ENCODE measurements around the gene ARHGAP12.

The ARHGAP12 gene

DNA sequence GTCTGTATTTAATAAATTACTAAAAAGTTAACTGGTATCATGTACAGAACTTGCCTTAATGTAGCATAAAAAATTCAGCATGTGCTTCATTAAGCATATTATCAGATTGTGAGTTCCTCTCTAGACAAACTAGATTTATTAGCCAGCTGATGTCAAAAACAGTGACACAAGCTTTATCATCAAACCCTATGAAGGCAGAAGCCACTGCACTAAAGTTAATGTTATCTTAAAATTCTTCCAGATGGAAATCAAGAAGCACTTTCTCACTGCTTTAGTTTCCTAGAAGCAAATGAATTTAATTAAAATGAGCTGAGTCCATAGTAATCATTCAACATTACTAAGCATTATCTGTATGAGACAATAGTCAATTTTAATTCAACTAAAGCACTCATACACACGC, 96.4 kb downstream of the ARHGAP12 start:
- FAIRE-seq (no peak), DNase-seq (ENCODE audit: insufficient read length, low spot score) (no peak)

DNA sequence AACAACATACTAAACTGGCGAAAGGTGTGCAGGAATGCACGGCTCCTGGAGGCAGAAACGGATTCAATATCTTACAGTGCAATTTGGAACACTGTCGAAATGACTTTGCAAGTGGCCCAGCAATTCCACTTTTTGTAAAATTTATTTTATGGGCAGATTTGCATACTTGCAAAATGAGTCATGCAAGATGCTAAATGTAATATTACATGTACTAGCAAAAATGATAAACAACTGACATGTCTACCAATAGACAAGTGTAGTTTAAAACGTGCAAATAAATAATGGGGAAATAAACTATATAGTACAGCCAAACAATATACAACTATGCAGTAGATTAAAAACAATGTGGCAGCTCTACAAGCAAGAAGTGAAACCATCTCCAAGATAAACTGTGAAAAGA, 97.7 kb downstream of the ARHGAP12 start:
- DNase-seq (ENCODE audit: insufficient read length, low spot score) (no peak), FAIRE-seq (peak; percentile 31)

DNA sequence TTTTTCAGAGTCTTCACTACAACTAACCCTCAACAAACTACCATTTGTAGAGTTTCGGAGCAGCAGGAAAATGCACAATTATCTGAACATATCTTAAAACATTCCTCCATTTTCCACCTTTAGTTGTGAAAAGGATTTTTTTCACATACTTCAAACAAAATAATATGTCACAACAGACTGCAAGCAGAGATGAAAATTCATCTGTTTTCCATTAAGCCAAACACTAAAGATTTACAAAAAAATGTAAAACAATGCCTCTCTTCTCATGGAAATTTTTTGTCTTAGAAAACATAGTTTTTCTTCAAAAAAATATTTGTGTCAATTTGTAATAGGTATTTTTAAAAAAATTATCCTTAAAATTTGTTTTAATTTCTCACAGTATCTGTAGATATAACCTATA, 98.9 kb downstream of the ARHGAP12 start:
- FAIRE-seq = no peak
- DNase-seq (ENCODE audit: insufficient read length, low spot score) = no peak

DNA sequence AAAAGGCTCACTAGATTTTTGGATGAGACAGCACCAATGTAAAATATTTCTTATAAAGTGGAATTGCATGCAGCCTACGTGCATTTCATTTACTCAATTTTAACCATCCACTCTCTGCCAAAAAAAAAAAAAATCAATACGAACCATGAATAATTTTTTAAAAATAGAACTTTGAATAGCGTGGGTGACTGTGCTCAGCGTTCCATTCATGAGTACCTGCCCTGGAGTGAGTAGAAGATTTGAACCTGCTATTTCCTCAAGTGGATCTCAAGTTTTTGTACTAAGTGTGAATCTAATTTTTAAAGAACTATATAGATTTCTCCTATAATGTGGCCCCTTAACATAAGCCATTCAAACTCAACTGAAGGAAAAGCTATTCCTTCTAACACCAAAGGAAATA, 105.3 kb downstream of the ARHGAP12 start:
- DNase-seq (ENCODE audit: insufficient read length, low spot score) (no peak), FAIRE-seq (no peak)

DNA sequence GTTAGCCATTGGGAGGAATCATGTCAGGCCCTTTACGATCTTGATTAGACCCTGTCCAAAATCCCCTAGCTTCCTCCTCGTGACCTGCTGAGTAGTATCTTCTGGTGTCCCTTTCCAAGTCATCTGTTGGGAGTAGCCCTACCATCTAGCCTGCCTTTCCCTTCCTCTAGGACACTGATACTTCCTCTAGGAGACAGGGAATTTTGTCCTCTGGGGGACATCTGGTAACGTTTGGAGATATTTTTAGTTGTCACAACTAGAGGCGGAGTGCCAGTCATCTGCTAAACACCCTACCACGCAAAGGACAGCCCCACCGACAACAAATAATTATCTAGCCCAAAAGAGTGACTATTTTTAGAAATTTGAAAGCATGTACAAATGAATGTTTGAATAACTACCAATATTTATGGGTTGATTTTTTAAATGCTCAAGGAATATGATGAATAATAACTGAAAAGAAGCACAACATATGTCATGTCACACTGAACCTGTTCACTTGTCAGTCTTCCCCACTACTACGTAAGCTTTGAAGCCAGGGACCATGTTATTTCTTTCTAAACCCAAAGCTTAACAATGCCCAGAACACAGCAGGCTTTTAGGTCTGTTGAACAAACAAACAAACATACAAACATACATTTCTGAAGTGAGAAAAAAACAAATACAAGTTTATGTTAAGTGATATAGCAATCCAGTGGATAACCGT, 105.9 kb downstream of the ARHGAP12 start:
- DNase-seq (ENCODE audit: insufficient read length, low spot score) (no peak), FAIRE-seq (peak; percentile 14)

DNA sequence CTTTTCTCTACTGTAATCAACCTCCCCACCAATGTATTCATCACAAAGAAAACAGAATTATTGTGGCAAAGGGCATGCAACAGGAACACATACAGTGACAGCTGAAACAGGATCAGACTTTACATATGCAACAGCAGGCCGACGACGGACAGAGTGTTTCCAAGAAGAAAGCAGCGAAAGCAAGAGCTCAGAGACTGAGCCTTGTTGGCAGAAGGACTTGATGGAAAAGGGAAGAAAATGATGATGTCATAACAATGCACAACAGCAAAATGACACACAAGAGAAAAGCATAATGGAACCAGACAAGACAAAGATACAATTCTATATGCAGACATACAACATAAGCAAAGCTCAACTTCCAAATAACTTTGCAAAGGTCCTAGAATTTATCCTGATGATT, 106.5 kb downstream of the ARHGAP12 start:
- DNase-seq (ENCODE audit: insufficient read length, low spot score) (no peak), FAIRE-seq (no peak)

DNA sequence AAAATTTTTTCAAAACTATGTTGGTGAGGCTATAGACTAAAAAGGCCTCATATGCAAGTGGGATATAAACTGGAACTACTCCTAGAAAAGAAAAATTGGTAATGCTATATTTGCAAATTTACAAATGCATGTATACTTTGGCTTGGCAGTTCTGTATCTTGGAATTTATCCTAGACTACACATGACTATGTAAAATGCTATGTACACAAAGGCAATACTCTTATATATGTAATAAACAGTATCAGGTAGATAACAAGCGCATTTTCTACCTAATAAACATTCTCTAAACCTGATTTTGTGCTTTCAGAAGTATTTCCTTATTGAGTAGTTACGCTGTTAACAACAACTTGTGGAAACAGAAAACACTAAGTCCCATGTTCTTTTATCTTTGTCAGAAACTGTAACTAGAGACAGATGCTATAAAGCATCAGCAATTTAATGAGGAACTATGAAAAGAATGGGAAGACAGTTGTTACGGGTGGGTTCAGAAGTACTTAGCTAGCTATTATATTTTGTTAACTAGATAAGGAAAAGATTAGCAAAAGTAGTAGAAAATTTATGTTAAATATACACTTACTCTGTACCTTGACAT, 107.8 kb downstream of the ARHGAP12 start:
- no peak for FAIRE-seq
- DNase-seq (ENCODE audit: insufficient read length, low spot score) = no peak

DNA sequence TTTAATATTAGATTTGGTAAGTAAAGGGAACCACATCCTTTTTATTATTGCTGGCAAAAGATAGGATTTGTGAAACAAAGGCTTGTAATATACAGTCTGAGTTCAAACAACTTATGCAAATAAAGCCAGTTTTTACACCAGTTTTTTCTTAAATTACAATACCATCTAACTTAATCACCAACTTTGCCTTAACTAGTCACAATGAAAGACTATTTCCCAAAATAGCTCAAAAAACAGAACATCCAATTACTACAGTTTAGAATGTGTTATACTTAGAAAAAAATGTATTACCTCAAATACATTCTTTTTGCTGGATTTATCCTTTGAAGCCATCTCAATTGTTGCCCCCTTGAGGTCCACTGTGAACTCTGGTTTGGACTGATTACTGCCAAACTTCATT, 108.5 kb downstream of the ARHGAP12 start:
- no peak for DNase-seq (ENCODE audit: insufficient read length, low spot score)
- no peak for FAIRE-seq

DNA sequence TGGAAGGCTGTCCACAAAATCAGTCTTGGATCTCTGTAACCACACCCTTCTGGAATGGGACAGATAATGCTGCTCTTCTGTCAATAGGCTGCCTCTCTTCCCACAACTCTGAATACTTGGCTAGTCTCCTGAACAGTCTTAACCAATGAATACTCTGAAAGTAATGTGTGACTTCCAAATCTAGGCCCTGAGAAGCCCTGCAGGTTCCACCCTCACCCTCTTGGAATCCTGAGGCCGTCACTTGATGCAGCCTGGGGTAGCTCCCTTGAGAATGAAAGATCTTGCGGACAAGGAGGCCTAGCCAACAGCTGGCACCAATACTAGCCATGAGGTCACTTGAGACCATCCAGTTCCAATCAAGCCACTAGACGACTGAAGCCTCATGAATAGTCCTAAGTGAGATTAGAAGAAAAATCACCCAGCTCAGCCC, 109.2 kb downstream of the ARHGAP12 start:
- DNase-seq (ENCODE audit: insufficient read length, low spot score) (no peak), FAIRE-seq (no peak)

DNA sequence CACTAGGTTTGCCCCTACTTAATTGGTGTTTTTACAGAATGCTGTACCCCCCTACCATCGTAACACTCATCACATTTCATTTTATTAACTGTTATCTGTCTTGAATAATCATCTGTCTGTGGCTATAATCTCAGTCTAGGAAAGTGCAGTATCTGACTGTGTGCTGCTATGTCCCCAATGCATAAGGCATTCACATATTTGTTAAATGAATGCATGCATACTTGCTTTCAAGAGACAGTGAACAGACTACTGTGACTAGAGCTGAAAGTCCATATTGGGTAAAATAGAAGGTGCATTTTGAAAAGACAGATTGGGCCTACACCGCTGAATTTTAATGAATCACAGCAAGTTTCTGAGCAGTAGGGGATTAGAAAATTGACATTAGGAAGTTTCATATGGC, 112.3 kb downstream of the ARHGAP12 start:
- FAIRE-seq (no peak), DNase-seq (ENCODE audit: insufficient read length, low spot score) (no peak)

DNA sequence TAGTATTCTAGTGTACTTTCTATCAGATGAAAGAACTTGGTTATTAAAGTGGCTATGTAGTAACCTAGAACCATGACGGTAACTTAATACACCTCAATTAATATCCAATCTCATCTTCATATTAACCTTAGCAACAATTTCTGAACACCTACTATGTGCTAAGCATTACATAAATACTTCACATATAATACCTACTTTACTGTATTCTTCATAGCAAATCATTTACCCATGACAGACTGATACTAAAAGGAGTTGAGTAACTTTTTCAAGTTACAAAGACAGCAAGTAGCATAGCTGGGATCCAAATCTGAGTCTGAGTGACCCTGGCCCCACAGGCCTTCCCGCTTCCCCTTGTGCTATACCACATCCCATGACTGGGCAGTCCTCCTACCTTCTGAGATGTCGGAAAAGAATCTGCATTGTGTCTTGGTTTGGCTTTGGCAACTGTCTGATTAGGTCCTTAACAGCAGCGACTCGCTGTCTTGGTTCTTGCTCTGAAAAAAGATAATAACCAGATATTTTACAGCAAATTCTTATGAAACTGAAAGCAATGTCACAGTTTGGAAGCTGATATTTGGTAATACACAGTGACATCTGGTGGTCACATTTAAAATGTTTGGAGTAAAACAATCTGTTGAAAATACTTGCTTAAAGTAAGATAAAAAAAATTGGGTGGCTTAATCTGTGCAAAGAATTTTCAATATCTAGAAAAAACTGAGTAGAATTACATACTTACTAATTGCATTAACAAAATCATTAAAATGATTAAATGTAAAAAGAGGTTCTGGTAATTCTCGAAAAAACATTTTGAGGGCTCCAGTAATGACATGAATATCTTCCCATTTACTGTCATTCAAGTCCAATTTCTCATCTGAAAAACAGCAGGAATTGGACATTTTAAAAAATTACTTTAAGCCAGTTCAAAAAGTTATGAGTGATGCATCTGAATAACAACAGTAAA, 120.1 kb downstream of the ARHGAP12 start:
- DNase-seq (ENCODE audit: insufficient read length, low spot score) = peak; percentile 9
- peak; percentile 90 for FAIRE-seq

DNA sequence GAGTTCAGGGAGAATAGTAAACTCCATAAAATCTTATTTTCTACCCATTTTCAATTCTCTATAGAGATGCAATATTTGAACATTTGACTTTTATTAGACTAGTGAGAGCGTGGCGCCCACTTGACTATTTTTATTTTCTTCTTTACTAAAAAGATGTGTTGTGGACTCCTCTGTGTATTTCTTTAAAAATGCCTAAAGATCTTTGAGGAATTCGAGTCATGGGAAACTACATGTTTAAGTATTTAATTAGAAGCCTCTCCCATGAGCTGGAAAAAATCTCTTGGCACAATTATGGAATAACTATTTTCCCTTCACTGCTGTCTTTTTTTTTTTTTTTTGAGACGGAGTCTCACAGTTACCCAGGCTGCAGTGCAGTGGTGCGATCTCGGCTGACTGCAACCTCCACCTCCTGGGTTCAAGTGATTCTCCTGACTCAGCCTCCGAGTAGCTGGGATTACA, 124.2 kb downstream of the ARHGAP12 start:
- DNase-seq (ENCODE audit: insufficient read length, low spot score) (no peak), FAIRE-seq (no peak)

DNA sequence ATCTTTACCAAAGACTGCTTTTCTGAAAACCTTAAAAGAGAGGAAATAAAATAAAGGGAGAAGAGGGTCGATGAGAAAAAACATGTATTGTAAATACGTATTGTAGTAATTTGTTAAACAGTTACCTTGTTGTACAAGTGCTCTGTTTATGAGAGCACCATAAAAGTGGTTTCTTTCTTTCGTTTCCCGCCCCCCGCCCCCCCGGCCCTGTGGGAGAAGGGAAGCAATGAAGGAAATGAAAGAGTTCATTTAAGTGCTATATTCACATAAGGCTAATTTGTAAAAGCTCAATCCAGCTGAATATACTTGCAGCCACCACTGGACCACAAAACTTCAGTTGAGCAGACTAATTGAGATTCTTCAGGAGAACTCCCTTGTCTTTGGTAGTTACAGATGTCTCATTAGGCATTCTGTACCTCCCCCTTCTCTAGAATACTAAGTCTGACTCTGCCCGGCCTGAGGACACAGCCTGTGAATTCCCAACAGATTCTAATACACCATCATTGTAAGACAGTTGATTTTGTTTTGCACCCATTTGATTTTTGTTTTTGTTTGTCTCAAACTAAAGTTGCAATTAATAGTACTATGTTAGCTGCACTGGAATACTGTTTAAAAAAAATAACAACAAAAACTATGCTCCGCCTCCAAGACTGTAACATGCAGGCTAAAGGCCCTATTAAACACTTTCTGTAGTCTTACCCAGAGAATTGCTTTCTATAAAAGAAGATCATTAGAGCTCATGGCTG, 124.9 kb downstream of the ARHGAP12 start:
- DNase-seq (ENCODE audit: insufficient read length, low spot score) = no peak
- no peak for FAIRE-seq

DNA sequence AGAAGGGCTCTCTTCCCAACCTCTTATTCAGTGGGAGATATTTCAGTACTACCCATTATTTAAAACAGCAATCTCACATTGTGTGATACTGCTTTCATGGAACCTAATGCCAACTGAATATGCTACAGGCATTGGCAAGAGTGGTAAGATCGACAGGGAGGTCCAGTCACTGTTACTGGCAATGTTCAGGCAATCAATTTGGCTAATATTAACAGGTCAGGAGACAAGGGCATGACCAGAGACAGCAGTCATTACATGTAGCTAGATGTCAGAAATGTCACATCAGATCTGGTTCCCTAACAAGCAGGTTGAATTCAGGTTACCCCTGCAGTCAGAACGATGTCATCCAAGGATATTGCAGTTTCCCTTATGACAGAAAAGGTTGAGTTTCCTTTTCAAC, 129.4 kb downstream of the ARHGAP12 start:
- FAIRE-seq = no peak
- no peak for DNase-seq (ENCODE audit: insufficient read length, low spot score)

DNA sequence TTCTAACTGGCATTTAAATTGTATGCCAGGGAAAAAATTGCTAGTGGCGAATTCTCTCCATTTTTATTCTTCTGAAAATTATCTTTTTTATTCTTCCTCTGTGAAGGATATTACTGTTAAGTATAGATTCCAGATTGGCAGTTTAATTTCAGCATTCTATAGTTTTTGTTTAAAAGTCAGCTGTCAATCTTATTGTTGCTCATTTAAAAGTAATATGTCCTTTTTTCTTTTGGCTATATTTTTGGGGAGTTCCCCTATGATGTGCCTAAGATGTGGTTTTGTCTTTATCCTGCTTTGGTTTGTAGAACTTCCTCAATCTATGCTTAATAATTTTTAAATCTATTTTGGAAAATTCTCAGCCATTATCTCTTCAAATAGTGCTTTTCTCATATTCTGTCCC, 135.9 kb downstream of the ARHGAP12 start:
- no peak for DNase-seq (ENCODE audit: insufficient read length, low spot score)
- no peak for FAIRE-seq

DNA sequence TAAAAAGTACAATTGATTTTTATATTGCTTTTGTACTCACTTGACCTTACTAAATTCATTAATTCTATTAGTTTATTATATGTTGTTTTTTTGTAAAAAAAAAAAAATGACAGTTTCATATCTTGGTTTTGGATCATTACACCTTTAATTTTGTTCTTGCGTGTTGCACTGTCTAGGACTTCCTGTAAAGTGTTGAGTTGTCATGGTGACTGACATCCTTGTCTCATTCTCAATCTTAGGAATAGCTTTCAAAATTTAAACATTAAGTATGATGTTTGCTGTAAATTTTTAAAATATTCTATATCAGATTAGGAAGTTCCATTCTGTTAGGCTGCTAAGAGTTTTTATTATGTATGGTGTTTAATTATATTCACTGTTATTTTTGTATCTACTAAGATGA, 139.1 kb downstream of the ARHGAP12 start:
- no peak for FAIRE-seq
- DNase-seq (ENCODE audit: insufficient read length, low spot score) = no peak

DNA sequence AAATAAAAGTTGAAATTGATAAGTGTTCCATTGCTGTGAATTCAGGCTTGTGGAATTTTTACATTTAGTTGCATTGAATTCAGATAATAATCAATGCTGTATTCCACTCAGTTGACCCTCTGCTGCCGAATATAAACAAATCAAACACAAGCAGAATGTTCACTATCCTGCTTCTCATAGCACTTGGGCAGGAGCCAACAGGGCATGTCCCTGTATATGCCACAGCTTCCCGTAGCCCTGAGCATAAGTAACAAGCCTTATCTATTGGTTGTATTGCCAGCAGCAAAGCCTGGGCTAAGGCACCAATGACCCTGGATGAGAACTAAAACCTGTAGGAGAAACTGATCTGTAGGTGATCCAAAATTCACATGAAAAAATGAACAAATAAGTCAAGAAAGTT, 145.9 kb downstream of the ARHGAP12 start:
- no peak for FAIRE-seq
- no peak for DNase-seq (ENCODE audit: insufficient read length, low spot score)

DNA sequence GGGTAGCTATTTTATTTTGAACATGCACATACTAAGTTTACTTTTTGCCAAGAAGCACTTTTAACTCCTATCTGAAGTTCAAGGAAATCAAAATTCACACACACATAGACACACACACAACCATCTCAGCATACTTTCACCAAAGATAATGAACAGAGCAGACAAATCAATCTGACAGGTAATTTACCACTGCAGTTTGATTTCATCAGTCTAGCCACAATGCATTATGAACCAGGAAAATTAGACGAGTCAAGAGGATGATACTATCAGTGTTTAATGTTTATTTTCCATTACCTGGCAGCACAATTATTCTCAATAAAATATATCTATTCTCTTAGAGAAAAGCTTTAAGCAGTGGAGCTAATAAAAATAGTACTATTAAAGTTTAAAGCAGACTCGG, 147.9 kb downstream of the ARHGAP12 start:
- DNase-seq (ENCODE audit: insufficient read length, low spot score) (no peak), FAIRE-seq (no peak)

DNA sequence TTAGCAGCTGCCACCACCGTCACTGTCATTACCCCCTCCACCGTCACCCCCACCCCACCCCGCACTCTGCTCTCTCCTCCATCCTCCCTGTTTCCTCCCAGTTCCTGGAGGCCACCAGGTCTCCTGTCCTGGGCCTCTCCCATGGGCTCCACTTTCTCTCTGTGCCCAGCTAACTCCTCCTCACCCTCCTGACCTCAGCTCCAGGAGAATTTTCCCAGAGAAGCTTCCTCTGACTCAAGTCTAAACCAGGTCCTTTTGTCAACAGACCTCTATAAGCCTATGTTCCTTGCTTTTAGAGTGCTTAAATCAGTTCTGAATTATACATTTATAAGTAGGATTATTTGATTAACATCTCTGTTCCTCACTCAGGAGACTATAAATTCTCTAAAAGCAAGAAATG, 150.0 kb downstream of the ARHGAP12 start:
- DNase-seq (ENCODE audit: insufficient read length, low spot score) (no peak), FAIRE-seq (no peak)

DNA sequence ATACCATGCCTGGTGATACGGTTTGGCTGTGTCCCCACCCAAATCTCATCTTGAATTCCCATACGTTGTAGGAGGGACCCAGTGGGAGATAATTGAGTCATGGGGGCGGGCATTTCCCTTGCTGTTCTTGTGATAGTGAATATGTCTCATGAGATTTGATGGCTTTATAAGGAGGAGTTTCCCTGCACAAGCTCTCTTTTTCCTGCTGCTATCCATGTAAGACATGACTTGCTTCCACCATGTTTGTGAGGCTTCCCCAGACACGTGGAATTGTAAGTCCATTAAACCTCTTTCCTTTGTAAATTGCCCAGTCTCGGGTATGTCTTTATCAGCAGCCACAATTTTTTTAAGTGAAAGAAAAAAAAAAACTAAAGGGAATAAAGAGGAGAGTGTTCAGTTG, 152.5 kb downstream of the ARHGAP12 start:
- no peak for DNase-seq (ENCODE audit: insufficient read length, low spot score)
- no peak for FAIRE-seq

Data from GM19239 (cell line).